ENCODE measurements around the gene MUS81.
"Not testable (repeated sequence)": the region's sequence is repeated elsewhere in the genome, so short reads cannot be mapped to it uniquely, and the experiment has no call there.

Gene MUS81

DNA sequence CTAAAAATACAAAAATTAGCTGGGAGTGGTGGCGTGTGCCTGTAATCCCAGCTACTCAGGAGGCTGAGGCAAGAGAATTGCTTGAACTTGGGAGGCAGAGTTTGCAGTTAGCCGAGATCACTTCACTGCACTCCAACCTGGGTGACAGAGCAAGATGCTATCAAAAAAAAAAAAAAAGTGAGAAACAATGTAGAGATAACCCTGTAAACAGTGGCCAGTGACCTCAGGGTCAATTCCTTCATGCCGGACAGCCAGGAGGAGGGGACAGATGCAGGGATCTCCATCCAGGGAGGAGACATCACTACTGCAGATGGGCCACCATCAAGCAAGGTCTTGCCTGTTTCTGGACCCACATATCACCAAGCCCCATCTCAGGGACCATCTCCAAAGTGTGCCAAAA, 12.5 kb upstream of the MUS81 start:
- no peak for DNase-seq

DNA sequence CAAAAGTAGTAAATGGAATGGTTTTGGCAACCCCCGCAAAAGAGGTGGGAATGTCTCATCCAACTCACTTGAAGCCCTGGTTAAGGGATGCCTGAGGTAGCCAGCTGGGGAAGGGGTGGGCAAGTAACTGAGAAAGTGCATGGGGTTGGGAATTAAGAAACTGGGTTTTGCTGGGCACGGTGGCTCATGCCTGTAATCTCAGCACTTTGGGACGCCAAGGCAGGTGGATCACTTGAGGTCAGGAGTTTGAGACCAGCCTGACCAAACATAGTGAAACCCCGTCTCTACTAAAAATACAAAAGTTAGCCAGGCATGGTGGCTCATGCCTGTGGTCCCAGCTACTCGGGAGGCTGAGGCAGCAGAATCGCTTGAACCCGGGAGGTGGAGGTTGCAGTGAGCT, 11.5 kb upstream of the MUS81 start:
- not testable (repeated sequence) for DNase-seq

DNA sequence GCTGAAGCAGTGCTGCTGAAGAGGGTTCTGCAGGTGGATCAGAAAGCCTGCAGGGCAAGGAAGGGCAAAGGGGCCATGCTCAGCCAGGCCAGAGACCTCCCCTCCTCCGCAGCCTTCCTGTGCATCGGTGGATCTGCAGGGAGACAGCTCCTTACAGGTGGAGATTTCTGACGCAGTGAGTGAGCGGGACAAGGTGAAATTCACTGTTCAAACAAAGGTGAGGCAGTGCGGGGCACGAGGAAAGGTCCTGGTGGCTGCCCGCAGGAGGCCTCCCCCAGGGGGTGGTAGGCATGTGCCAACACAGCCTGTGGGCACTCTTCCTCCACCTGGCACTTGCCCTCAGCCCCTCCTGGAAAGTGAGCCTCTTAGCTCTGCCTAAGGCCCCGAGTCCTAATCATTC, 10.9 kb upstream of the MUS81 start:
- no peak for DNase-seq

DNA sequence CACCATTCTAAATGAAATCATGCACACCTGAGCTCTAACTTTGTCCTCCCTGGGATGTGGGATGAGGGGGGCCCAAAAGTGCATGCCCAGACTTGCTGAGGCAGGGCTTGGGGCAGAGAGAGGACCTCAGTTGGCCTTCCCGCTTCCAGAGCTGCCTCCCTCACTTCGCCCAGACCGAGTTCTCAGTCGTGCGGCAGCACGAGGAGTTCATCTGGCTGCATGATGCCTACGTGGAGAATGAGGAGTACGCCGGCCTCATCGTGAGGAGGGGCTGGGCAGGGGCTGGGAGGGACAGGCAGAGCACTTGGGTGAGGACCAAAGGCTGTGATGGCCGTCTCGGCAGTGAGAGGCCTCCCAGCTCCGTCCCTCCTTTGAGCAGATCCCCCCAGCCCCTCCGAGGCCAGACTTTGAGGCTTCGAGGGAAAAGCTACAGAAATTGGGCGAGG, 10.4 kb upstream of the MUS81 start:
- no peak for DNase-seq

DNA sequence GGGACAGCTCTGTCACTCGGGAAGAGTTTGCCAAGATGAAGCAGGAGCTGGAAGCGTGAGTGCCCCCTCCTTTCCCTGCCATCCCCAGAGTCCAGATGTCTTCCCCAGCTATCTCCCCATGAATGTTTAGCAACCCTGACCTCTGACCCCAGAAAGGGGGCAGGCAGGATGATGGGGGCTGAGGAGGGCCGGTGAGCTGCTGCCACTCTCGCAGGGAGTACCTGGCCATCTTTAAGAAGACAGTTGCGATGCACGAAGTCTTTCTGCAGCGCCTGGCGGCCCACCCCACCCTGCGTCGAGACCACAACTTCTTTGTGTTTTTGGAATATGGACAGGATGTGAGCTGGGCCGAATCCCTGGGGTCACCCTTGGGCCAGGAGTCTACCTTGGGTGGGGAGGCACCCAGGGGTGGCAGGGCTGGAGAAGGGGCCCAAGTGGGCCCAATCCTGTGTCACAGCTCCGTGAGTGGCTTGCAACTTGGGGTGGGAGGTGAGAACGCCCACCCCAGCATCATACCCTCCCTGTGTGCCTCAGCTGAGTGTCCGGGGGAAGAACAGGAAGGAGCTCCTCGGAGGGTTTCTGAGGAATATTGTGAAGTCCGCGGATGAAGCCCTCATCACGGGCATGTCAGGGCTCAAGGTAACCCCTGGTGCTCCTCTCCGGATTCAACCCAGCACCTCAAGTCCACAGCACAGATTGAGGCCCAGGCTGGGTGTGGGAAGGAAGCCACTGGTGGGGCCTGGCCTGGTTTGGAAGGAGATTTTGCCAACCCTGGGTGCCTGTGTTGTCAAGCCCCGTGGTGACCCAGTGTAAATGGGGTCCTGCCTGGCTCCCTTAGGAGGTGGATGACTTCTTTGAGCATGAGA, 9.8 kb upstream of the MUS81 start:
- DNase-seq, result no peak

DNA sequence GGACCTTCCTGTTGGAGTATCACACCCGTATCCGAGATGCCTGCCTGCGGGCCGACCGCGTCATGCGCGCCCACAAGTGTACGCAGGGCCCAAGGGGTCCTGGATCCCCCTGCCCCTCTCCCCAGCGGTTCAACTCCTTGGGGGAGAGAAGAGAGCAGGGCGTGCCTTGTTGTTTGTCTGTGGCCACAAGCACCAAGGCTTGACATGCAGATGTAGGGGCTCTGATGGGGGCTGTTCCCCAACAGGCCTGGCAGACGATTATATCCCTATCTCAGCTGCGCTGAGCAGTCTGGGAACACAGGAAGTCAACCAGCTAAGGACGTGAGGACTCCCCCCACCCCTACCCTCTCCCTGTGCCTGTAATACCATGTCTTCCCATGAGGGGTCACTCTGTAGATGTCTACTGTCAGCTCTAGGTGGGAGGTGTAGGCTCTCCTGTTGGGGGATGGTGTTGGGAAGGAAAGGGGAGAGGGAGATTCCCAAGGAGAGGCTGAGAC, 9.1 kb upstream of the MUS81 start:
- no peak for DNase-seq

DNA sequence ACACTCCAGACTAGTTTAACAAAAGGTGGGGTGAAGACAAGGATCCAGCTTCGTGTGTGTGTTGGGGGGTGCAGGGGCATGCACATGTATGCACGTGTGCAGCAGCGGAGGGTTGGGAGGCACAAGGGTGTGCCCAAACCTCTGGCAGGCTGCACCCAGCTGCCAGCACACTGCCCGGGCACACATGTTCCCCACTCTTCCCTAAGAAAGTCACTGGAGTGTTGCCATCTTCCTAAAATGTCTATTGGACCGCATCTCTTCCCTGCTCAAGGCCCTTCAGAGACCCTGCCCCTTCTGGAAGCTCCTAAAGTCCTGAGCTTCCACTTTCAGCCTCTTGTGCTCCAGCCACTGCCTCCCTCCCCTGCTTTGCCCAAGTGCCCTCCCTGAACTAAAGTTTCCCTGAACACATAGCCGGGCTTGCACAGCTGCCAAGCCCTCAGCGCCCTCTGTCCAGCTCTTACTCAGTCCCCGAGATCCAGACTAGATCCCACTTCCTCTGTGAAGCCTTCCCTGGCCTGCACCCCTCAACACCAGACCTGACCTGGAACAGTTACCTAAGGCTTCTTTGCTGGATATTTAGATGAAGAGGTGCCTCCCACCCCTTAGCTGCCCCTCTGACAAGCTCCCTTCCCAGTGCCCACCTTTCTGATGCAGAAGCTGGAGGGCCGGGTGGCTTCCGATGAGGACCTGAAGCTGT, 8.3 kb upstream of the MUS81 start:
- DNase-seq, result no peak

DNA sequence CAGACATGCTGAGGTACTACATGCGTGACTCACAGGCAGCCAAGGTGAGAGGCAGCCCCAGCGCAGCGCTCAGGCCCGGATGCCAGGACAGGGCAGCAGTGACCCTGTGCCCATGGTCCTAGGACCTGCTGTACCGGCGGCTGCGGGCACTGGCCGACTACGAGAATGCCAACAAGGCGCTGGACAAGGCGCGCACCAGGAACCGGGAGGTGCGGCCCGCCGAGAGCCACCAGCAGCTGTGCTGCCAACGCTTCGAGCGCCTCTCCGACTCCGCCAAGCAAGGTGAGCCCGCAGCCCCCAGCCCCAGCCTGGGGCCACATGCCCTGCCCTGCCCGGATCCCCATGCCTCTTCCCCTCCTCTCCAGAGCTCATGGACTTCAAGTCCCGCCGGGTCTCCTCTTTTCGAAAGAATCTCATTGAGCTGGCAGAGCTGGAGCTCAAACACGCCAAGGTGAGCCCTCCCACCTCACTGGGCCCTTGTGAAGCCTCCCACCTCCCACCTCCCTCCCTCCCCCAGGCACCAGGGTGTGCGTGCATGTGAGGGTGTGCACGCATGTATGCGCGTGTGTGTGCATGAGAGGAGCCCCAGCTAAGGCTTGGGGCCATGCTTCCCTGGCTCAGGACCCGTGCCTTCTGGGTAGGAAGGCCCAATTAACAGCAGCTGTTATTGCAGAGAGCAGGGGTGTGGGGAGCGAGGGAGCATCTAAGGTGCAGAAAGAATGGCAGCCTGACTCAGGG, 7.6 kb upstream of the MUS81 start:
- DNase-seq, result no peak

DNA sequence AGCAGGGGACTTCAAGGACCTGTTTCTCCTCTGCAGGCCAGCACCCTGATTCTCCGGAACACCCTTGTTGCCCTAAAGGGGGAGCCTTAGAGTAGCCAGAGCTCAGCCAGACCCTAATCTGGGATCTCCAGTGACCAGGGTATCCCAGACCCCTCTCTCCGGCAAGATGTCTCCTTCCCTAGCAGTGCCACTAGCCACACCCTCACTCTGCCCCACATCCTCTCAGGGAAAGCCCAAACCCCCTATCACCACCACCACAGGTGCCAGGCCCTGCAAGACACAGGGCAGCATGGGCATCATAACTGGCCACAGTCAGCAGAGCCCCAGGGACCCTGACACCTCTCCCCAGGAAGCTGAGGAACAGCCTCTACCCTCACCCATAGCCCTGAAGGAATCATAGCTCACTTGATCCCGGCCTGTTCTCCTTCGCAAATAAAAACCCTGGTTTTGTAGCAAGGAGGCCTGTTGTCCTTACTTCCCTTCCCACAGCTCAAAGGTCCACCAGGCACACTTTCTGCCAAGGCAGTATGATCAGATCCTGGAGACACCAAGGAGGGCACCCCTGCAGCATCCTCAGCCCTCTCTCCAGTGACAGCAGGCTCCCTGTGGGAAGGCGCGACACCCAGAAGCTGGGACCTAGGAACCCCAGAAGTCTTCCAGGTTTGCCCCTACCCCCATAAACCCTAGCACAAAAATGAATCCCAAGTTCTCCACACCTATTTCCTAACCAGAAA, 6.8 kb upstream of the MUS81 start:
- DNase-seq, result no peak

DNA sequence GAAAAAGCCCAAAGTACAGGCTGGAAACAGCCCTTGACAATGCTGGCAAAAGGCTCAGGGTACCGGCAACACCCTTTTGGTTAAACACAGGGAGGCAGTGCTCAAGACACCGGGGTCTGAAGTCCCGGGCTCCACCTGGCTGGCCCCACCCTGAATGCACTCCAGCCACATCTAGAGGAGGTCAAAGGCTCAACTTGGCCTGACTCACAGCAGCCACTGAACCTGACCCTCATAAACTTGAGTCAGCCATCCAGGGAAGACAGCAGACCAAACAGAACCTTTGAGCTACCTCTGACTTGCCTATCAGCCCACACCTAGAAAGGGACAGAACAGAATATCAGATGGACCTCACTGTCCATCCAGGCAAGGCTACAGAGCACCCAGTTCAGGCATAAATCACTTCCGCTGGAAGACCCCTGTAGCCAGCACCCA, 6.1 kb upstream of the MUS81 start:
- DNase-seq, result no peak

DNA sequence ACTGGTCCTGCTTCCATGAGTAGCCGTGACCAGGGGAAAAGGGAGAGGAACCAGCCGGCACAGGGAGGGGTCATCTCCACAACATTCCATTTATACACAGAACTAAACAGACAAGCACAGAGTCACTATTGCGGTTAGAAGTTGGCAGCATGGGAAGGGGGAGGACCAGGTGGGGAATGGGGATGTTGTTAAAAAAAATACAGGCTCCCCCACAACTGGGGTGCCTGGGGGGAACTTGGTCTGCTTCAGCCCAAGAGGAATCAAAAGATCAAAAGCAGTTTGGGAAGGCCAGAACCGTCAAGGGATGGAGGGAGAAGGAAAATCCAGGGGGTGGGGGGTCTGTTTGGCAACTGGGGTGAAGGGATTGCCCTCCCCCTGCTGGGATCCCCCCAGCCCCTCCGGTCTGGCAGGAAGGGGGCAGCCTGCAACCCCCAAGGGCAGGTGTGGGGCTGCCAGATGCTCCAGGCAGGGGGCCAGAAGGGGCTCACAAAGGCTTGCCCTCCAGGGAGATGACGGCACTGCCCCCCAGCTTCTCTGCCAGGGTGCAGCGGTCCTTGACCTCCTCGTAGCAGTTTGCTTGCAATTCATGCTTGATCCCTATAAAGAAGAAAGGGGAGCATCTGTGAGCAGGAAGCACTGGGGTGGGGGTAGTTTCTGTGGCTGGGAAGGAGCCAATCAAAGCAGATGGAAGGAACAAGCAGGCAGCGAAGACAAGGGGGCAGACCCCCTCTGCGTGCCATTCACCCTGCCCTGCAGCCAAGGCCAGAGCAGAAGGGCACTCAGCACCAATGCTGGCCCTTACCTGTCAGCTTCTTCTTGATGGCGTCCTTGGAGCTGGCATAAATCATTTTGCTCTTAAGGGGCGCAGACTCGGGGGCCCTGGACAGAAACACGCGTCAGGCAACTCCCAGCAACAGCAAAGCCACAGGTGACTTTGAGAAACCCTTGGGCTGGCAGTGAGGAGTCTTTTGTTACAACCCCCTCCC, 5.1 kb upstream of the MUS81 start:
- DNase-seq, result no peak

DNA sequence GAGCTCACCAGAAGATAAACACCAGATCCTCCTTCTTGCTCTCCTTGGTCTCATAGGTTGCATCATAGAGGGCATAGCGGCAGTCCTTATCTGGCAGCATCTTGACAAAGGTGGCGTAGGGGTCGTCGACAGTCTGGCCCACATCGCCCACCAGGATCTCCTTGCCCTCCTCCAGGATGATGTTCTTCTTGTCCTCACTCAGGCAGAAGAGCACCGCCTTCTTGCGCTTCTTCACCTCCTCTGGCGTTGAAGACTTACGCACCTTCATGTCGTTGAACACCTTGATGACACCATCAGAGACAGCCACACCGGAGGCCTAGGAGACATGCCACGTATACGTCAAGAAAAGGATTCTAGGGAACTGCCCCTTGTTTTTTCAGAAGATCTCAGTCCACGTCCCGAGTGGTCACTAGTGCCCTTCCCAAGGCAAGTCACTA, 4.3 kb upstream of the MUS81 start:
- DNase-seq, result no peak

DNA sequence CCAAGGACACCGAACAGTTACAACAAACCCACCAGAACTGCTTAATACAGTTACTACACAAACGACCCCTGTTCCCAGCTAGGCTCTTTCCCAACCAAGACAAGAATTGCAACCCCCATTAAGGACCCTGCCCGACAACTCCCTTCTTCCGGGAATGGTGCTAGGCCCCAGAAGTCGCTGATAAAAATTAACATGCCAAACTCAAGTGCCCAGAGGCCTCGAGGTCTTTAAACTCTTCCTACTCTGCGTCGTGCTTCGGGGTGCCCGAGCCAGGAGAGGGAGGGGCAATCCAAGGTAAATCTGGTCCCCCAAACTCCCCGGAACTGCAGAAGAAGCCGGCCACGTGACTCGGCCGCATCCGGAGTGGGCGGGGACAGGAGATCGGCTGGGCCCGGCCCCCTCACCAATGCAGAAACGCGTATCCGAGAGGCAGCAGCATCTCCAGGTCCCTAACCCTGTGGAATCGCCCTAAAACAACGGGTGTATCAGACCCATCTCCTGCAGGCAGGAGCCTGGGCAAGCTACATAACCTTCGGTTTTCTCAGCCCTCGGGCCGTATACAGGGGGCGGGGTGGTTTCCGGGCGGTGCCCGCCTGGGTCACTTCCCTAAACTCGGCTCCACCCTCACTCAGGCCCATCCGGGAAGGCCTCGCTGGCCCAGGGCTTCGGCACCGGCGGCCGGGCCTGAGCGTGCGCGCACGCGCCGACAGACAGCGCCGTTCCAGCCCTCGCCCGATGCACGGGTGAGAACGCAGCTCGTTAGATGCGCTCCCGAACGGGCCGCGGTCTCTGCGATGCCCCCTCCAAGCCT, 3.3 kb upstream of the MUS81 start:
- DNase-seq, result peak; percentile 39 to 83

DNA sequence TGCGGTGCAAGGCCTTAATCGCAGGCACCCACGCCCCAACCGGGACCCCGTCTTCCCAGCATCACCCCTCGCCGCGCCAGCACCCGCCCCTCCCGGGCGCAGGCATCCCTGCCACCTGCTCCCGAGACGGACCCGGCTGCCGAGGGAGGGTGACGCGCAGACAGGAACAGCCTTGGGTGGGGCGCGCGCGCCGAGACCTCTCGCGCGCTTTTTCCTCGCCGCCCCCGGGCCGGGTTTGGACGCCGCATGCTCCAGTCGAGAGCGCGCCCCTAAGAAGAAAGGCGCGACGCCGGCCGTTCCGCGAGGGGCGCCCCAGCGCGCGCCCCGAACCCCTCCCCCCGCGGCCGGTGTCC, 2.8 kb upstream of the MUS81 start:
- no peak for DNase-seq

DNA sequence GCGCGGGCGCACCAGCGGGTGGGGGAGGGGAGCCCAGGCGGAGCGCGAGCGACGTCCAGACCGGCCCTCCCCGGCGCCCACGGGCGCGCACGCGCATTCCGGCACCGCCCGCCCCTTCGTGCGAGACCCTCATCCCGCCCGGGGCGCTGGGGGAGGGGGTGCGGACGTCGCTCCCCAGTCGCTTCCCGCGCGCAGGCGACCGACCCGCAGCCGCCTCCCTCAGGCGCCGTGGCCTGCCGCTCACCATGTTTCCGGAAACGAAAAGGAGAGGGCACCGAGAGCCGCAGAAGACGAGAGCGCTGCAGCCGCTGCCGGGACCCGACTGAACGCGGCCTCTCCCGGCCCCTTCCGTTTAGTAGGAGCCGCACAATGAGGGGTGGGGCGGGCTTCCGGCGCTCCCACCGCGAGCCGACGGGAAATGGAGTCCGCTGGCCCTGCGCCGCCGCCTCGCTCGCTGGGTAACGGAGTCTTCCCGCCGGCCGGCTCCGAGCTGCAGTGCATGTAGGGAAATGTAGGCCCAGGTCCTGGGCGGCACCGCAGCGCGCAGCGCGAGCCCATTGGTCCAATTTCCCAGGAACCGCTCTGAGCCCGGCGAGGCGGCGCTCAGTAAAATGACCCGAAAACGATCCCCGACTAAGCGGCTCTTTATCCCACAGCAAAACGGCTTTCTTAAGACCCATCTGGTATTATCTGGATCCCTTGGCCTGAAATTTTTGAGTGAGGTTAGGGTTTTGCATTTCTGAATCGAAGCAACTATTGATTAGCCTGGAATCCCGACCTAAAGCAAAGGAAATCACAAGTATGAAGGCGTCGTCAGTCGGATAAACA, 2.2 kb upstream of the MUS81 start, which contains the start of gene CFL1:
TSS of gene CFL1 (minus strand) at position 328 of the 828 bp plus-strand sequence. CDS start at position 247, 81 bp downstream.
- DNase-seq, result peak; percentile 82 to 90

DNA sequence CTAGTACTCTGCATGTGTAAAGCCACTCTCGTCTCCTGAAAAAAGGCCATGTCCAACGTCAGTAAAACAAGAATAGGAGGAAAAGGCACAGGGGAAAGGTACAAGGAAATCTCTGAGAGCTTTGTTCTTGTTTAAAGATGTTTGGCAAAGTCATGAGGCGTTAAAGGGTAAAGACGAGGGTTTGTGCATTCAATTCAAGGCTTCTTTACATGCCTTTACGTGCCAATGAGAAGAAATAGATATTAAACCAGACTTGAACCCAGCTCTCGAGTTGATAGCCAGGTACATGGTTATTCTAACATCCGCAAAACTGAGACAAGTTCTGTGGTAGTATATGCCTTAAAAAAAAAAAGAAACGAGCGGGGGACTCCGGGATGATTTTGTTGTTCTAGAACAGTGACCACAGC, 1.5 kb upstream of the MUS81 start:
- no peak for DNase-seq

DNA sequence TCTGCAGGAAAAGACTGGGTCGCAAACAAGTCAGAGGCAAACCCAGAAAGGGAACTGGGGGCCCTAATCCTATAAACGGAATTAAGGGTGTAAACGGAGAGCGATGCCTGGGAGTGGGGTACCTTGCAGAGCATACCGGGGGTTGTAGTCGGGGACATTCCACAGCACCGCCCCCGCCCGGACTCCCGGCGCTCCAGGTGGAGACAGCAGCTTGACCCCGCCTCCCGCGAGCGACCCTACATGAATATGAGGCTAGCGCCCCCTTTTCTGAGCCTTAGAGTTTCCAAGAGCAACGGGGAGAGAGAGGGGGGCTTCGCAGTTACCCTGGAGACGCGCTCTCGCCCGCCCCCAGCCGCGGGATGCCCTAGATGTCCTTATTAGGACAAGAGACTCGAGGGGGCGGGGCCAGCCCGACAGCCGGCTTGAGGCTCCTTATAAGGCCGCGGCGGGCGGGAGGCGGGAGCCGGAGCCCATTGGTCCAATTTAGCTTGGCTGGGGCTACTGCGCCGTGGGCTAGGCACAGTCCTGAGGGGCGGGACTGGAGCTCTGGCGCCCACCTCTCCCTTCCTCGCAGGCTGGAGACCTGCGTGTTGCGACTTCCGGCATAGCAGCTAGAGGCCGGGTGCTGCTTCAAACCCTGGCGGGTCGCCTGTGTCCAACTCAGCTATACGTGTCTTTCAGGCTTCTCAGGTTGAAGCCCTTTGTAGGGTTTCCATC, 980 bp upstream of the MUS81 start:
- DNase-seq, result peak; percentile 79 to 82

DNA sequence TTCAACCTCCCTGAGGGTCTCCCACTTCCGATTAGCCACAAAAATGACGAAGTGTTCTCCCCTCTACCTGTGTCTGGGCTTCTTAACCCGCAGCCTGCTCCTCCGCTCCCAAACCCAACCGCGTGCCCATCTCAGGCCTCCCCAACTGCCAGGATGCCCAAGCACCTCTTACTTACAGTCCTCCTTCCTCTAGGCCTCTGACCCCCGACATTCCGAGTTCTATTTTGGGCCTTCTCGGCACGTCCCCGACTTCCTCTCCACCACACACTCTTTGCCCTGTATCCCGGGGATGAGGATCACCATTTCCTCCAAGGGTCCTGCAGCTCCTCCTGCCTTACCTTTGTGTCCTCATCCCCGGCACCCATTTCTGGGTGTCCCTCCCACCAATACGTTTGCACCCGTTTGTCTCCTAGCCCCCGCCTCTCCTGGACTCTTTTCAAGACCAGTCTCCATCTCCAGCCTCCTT, 388 bp upstream of the MUS81 start:
- DNase-seq, result no peak

DNA sequence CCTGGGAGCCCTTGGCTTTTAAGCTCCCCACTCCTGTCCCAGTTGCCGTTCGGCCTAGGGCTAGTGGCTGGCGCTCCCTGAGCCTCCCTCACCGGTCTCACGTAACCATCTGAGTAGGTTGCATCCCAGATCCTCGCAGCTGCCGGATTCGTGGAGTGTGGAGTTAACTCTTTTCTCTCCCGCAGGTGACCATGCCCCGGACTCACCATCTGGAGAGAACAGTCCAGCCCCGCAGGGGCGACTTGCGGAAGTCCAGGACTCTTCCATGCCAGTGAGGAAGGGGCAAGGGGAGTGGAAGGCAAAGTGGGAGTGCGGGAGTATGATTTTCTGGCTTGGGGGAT, 902 bp downstream of the MUS81 start:
- DNase-seq, result no peak

Data from bone marrow (tissue), 2 donors.